Transverse colon (tissue), 4 donors: Measurements from ENCODE around the gene PPARA. TPM values are rescaled to one million over a fixed set of nuclear protein-coding genes. Genes with fewer than 3 reads are reported as not detected.

Experiments used
- DNase-seq: peaks from one replicate; pipeline ENCODE4 v3.0.0-alpha.2; 2019
- H3K27ac ChIP-seq, 4 donors: fragments of 200-600 bp; sonication (generic); 2 replicates each; pipeline ENCODE4 v1.5.1; 2016 to 2018; ENCODE audit warnings: inconsistent platforms in 4 of 4
- H3K27me3 ChIP-seq: fragments of 200-600 bp; sonication (generic); 2 replicates; pipeline ENCODE4 v1.5.1; 2017; ENCODE audit warnings: inconsistent platforms
- H3K36me3 ChIP-seq, 4 donors: fragments of 200-600 bp; sonication (generic); 2 replicates each; pipeline ENCODE4 v1.5.1; 2017 to 2019; ENCODE audit warnings: inconsistent platforms in 4 of 4
- H3K4me1 ChIP-seq, 4 donors: fragments of 200-600 bp; sonication (generic); 2 replicates each; pipeline ENCODE4 v1.5.1; 2017 to 2020; ENCODE audit warnings: inconsistent platforms in 4 of 4
- H3K4me3 ChIP-seq, 4 donors: fragments of 200-600 bp; sonication (generic); 1 replicate in 1 of 4; 2 replicates in 3 of 4; pipeline versions ENCODE4 v1.5.1 to v1.6.1; 2017 to 2019; ENCODE audit warnings: inconsistent platforms in 4 of 4
- H3K9me3 ChIP-seq, 2 donors: fragments of 200-600 bp; sonication (generic); 2 replicates each; pipeline ENCODE4 v1.5.1; 2017 to 2019; ENCODE audit warnings: inconsistent platforms in 2 of 2
- CTCF ChIP-seq, 5 experiments: fragments of 200-600 bp in 3 of 5; fragments of 450-650 bp in 2 of 5; sonication (generic) in 3 of 5; IDR thresholded peaks; 1 replicate in 2 of 5; 2 replicates in 3 of 5; pipeline ENCODE4 v1.5.1; 2016 to 2017; ENCODE audit warnings: antibody characterized with exemption in 5 of 5, inconsistent platforms in 3 of 5, mild to moderate bottlenecking in 2 of 5, moderate library complexity in 1 of 5
- EP300 ChIP-seq: sonication (generic); formaldehyde crosslinking; IDR thresholded peaks from one replicate; pipeline ENCODE4 v1.6.1; 2017; ENCODE audit warnings: antibody characterized with exemption, low read depth
- POLR2A ChIP-seq: fragments of 450-650 bp; IDR thresholded peaks from one replicate; pipeline ENCODE4 v1.6.1; 2016; ENCODE audit warnings: antibody characterized with exemption, mild to moderate bottlenecking, moderate library complexity
- POLR2AphosphoS5 ChIP-seq, 3 donors: sonication (generic); formaldehyde crosslinking; IDR thresholded peaks; one replicate each; pipeline ENCODE4 v1.6.1; 2016; ENCODE audit warnings: antibody characterized with exemption in 3 of 3
- WGBS, 2 donors: methylation state at CpG; one replicate each; pipeline ENCODE4 v1.1.5; 2018; ENCODE audit warnings: low coverage in 1 of 2; 5-methylcytosine and 5-hydroxymethylcytosine counted together
- in situ Hi-C, 4 donors: fragments of 200-750 bp; cut with MboI; loops; one replicate each; pipeline versions ENCODE4 v1.15.0 to v1.15.1; 2017; ENCODE audit warnings: low sequenced_read_pairs in 3 of 4, low pct_ligation_motif_present in 1 of 4, low pct_unique_long_range_greater_than_20kb in 1 of 4
- intact Hi-C: fragments of 100-400 bp; cut with DNase I; formaldehyde crosslinking; loops from one replicate; pipeline ENCODE4 v1.15.1; 2023; ENCODE audit warnings: low total_unique reads
- total RNA-seq, 4 donors: library from RNA; depleted of rRNA; stranded (reverse); fragments of >200 nt; gene quantifications; one replicate each; pipeline ENCODE4 v1.1.0, GENCODE V29; 2016

Gene PPARA
- total RNA-seq, 4 donors from 2014 or later, result 52.0 to 88.1 (median 74.7) TPM

GRCh38 chr22:46124383-46125144 is 25.8 kb upstream of the PPARA start:
- intact Hi-C loops, result loop anchor here (5.0 to 10.0 kb wide), 2 partner anchors 193 to 410 kb away; partner anchors contain the start of gene CELSR1
- Histone ChIP-seq H3K27ac (no peak overlapping the region), H3K4me3 (no peak overlapping the region), H3K36me3 (no peaks in the 10 kb centered on the region), H3K9me3 (no peaks in the 10 kb centered on the region), H3K27me3 (no peaks in the 10 kb centered on the region), H3K4me1 (peaks cover 4 to 20% (median 14%) of the 10 kb centered on the region in 4 donors)
- in situ Hi-C loops, result loop anchor here (5.0 to 25.0 kb wide), 3 partner anchors 188 to 413 kb away; partner anchors contain the start of gene CELSR1 (in 1 of the 4)
- no peak for DNase-seq
- WGBS, 2 donors, result 90% methylated on average over 2 to 12 of the region's 12 CpGs
- no peak for TF ChIP-seq POLR2AphosphoS5 (IDR thresholded peaks at IDR 0.05)

GRCh38 chr22:46125311-46125710 is 25.0 kb upstream of the PPARA start:
- WGBS, 2 donors, result 90% methylated on average over 6 of the region's 7 CpGs; no CpG with 5 or more reads in 1 of the 2 donors
- H3K27me3 ChIP-seq, result no peaks in the 10 kb centered on the region
- no peaks in the 10 kb centered on the region for H3K9me3 ChIP-seq
- intact Hi-C loops, result loop anchor here (10.0 kb wide), 1 partner anchor 409 kb away; the partner anchor contains the start of gene CELSR1
- peaks cover 4 to 20% (median 14%) of the 10 kb centered on the region in 4 donors for H3K4me1 ChIP-seq
- no peak overlapping the region for H3K4me3 ChIP-seq
- DNase-seq, result no peak
- in situ Hi-C loops, result loop anchor here in 3 of 4 donors (5.0 to 10.0 kb wide), 2 partner anchors 187 to 189 kb away; no protein-coding TSS in a partner anchor
- H3K36me3 ChIP-seq, result no peaks in the 10 kb centered on the region
- no peak overlapping the region for H3K27ac ChIP-seq
- TF ChIP-seq POLR2AphosphoS5 (IDR thresholded peaks at IDR 0.05) (no peak), POLR2A (no peak)

GRCh38 chr22:46125816-46126765 is 24.2 kb upstream of the PPARA start:
- peak overlapping the region; percentile 48 to 71 (median 68) for H3K27ac ChIP-seq

GRCh38 chr22:46126853-46127385 is 23.4 kb upstream of the PPARA start:
- TF ChIP-seq POLR2AphosphoS5 (IDR thresholded peaks at IDR 0.05), result no peak
- no peak for TF ChIP-seq POLR2A
- TF ChIP-seq EP300, result no peak
- TF ChIP-seq CTCF (IDR thresholded peaks at IDR 0.05), result no peak
- Histone ChIP-seq H3K27me3 (no peaks in the 10 kb centered on the region), H3K27ac (peak overlapping the region; percentile 20 to 68 (median 58)), H3K4me1 (peaks cover 4 to 20% (median 14%) of the 10 kb centered on the region in 4 donors), H3K36me3 (no peaks in the 10 kb centered on the region), H3K4me3 (no peak overlapping the region), H3K9me3 (no peaks in the 10 kb centered on the region)
- in situ Hi-C loops, result loop anchor here in 3 of 4 donors (5.0 to 10.0 kb wide), 2 partner anchors 185 to 188 kb away; no protein-coding TSS in a partner anchor
- 93 to 94% methylated on average over 3 to 13 of the region's 13 CpGs for WGBS, 2 donors
- intact Hi-C loops, result loop anchor here (10.0 kb wide), 1 partner anchor 408 kb away; the partner anchor contains the start of gene CELSR1
- DNase-seq, result no peak

More at GRCh38 chr22:46125816-46126765, 24.2 kb upstream of the PPARA start:
- 59% methylated on average over 30 of the region's 33 CpGs; no CpG with 5 or more reads in 1 of the 2 donors for WGBS, 2 donors
- TF ChIP-seq CTCF (IDR thresholded peaks at IDR 0.05), result no peak
- TF ChIP-seq POLR2AphosphoS5 (IDR thresholded peaks at IDR 0.05), result peak in 2 of 3 donors; percentile 35 to 73
- no peak for TF ChIP-seq EP300
- TF ChIP-seq POLR2A, result peak; percentile 68
- Histone ChIP-seq H3K36me3 (no peaks in the 10 kb centered on the region), H3K9me3 (no peaks in the 10 kb centered on the region), H3K4me3 (no peak overlapping the region), H3K27me3 (no peaks in the 10 kb centered on the region), H3K4me1 (peaks cover 4 to 20% (median 14%) of the 10 kb centered on the region in 4 donors)
- DNase-seq, result peak; percentile 87
- intact Hi-C loops, result loop anchor here (10.0 kb wide), 1 partner anchor 409 kb away; the partner anchor contains the start of gene CELSR1
- in situ Hi-C loops, result loop anchor here in 3 of 4 donors (5.0 to 10.0 kb wide), 2 partner anchors 186 to 189 kb away; no protein-coding TSS in a partner anchor
